Measurements from ENCODE around the gene LARP4.
"Not testable (repeated sequence)": the region's sequence is repeated elsewhere in the genome, so short reads cannot be mapped to it uniquely, and the experiment has no call there.

- not testable (repeated sequence) for TF ChIP-seq CTCF, POLR2A (IDR thresholded peaks at IDR 0.05)
These were observed 97.4 kb downstream of the LARP4 start for GRCh38 chr12:50498119-50498518.

All from uterus (tissue), 2 donors.